NT2/D1 (cell line): ENCODE results near the gene HK1.
A peak's percentile ranks its signal among the peaks of the same experiment; 100 is the strongest.

Source experiments
- DNase-seq: peaks from one replicate; pipeline ENCODE4 v3.0.0-alpha.2; 2011; ENCODE audit warnings: low read depth, low spot score
- H3K27me3 ChIP-seq: 2 replicates; pipeline ENCODE4 v1.6.0; 2011; ENCODE audit warnings: mild to moderate bottlenecking; ENCODE audit not compliant: insufficient read length, insufficient read depth
- H3K36me3 ChIP-seq: 2 replicates; pipeline ENCODE4 v1.6.1; 2011; ENCODE audit warnings: mild to moderate bottlenecking, low read length, mixed read lengths; ENCODE audit not compliant: insufficient read depth, insufficient read length
- H3K4me1 ChIP-seq: 2 replicates; pipeline ENCODE4 v1.5.1; 2011; ENCODE audit not compliant: insufficient read depth, insufficient read length
- H3K4me3 ChIP-seq: 2 replicates; pipeline ENCODE4 v1.5.1; 2011; ENCODE audit warnings: low read depth; ENCODE audit not compliant: insufficient read length
- H3K9ac ChIP-seq: 2 replicates; pipeline ENCODE4 v1.6.0; 2011; ENCODE audit warnings: low read depth; ENCODE audit not compliant: insufficient read length
- H3K9me3 ChIP-seq: 2 replicates; pipeline ENCODE4 v1.5.1; 2011; ENCODE audit warnings: mild to moderate bottlenecking, low read length; ENCODE audit not compliant: insufficient read depth
- SUZ12 ChIP-seq: IDR thresholded peaks from 2 replicates; pipeline ENCODE4 v1.6.1; 2011; ENCODE audit not compliant: insufficient read length, insufficient read depth; ENCODE audit errors: extremely low read depth
- YY1 ChIP-seq: IDR thresholded peaks from 2 replicates; pipeline ENCODE4 v1.6.1; 2011; ENCODE audit not compliant: insufficient read length, insufficient read depth
- ZNF274 ChIP-seq: IDR thresholded peaks from 2 replicates; pipeline ENCODE4 v1.6.1; 2011; ENCODE audit warnings: mild to moderate bottlenecking, low read depth, low read length

Gene HK1

GRCh38 chr10:69334302-69335062 lies 56.2 kb downstream of the HK1 start:
- peak overlapping the region; percentile 74 for H3K9ac ChIP-seq
- no peak for TF ChIP-seq ZNF274
- no peak for TF ChIP-seq SUZ12
- TF ChIP-seq YY1 = no peak
- peaks cover 30% of the 10 kb centered on the region for H3K36me3 ChIP-seq
- no peaks in the 10 kb centered on the region for H3K9me3 ChIP-seq
- DNase-seq = no peak
- H3K4me1 ChIP-seq = peaks cover 27% of the 10 kb centered on the region
- H3K27me3 ChIP-seq = no peaks in the 10 kb centered on the region
- no peak overlapping the region for H3K4me3 ChIP-seq

GRCh38 chr10:69335063-69335587 lies 56.8 kb downstream of the HK1 start:
- DNase-seq = no peak
- H3K9ac ChIP-seq = peak overlapping the region; percentile 74
- TF ChIP-seq ZNF274 (no peak), YY1 (no peak), SUZ12 (no peak)
- H3K4me1 ChIP-seq = peaks cover 26% of the 10 kb centered on the region
- no peak overlapping the region for H3K4me3 ChIP-seq
- H3K36me3 ChIP-seq = peaks cover 30% of the 10 kb centered on the region
- H3K27me3 ChIP-seq = no peaks in the 10 kb centered on the region
- no peaks in the 10 kb centered on the region for H3K9me3 ChIP-seq

- H3K4me3 ChIP-seq = no peak overlapping the region
- H3K9ac ChIP-seq = peak overlapping the region; percentile 74
- DNase-seq = no peak
- H3K4me1 ChIP-seq = peaks cover 27% of the 10 kb centered on the region
- H3K36me3 ChIP-seq = peaks cover 28% of the 10 kb centered on the region
- H3K9me3 ChIP-seq = no peaks in the 10 kb centered on the region
- no peak for TF ChIP-seq YY1
- TF ChIP-seq ZNF274 = no peak
- no peak for TF ChIP-seq SUZ12
- H3K27me3 ChIP-seq = no peaks in the 10 kb centered on the region
Observed at GRCh38 chr10:69335613-69336012, 57.3 kb downstream of the HK1 start.

GRCh38 chr10:69336952-69337295 lies 58.6 kb downstream of the HK1 start:
- TF ChIP-seq SUZ12 (no peak), YY1 (no peak), ZNF274 (no peak)
- Histone ChIP-seq H3K4me1 (peaks cover 30% of the 10 kb centered on the region), H3K4me3 (no peak overlapping the region), H3K9me3 (no peaks in the 10 kb centered on the region), H3K9ac (no peak overlapping the region), H3K36me3 (peaks cover 24% of the 10 kb centered on the region), H3K27me3 (no peaks in the 10 kb centered on the region)
- DNase-seq = no peak

- Histone ChIP-seq H3K9ac (peak overlapping the region; percentile 38), H3K9me3 (no peaks in the 10 kb centered on the region), H3K4me1 (peaks cover 30% of the 10 kb centered on the region), H3K27me3 (no peaks in the 10 kb centered on the region), H3K4me3 (no peak overlapping the region), H3K36me3 (peaks cover 27% of the 10 kb centered on the region)
- TF ChIP-seq SUZ12 (no peak), ZNF274 (no peak), YY1 (no peak)
- DNase-seq = no peak
Observed at GRCh38 chr10:69337296-69338132, 59.2 kb downstream of the HK1 start.

GRCh38 chr10:69338133-69338456 lies 59.8 kb downstream of the HK1 start:
- Histone ChIP-seq H3K27me3 (no peaks in the 10 kb centered on the region), H3K4me1 (peaks cover 24% of the 10 kb centered on the region), H3K4me3 (no peak overlapping the region), H3K9ac (peak overlapping the region; percentile 38), H3K36me3 (peaks cover 27% of the 10 kb centered on the region), H3K9me3 (no peaks in the 10 kb centered on the region)
- no peak for DNase-seq
- TF ChIP-seq ZNF274 (no peak), SUZ12 (no peak), YY1 (no peak)
